Urothelium cell line (cell line): ENCODE measurements around the gene IL15RA.
A peak's percentile ranks its signal among the peaks of the same experiment; 100 is the strongest.
"Not testable (repeated sequence)": the region's sequence is repeated elsewhere in the genome, so short reads cannot be mapped to it uniquely, and the experiment has no call there.

Source experiments
- DNase-seq: peaks from one replicate; pipeline ENCODE4 v3.0.0; 2011; ENCODE audit warnings: low spot score, mixed read lengths
- FAIRE-seq: peaks from 2 replicates; lab custom pipeline; 2011; peaks lifted over from hg19 to GRCh38; lab: Jason Lieb, UNC

IL15RA gene

DNA sequence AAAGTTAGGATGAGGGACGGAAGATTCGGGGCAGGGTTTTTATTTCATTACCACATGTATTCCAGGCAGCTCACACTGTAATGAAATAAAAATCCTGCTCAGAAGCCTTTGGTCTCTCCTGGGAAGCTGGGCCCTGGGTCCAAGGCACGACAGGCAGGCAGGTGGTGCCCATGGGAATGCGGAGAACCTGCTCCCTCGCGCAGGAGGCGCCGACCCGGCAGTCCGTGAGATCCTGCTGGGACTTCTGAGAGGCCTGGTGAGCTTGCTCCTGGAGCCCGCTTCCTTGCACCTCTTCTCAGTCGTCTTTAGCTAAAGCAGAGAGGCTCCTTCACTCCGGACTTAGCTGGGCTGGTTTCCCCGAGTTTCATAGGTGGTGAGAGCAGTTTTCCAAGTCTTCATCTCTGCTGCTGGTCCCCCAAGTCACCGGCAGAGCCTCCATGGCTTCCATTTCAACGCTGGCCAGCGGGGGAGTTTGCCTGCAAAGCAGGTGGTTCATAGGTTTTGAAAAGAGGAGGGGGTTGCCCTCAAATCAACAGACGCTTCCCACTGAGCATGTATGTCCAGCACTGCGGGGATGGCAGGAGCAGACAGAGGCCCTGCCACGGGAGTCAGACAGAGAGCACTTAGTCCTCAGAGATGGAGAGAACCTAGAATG lies 24.5 kb downstream of the IL15RA start:
- DNase-seq: no peak
- FAIRE-seq: no peak

DNA sequence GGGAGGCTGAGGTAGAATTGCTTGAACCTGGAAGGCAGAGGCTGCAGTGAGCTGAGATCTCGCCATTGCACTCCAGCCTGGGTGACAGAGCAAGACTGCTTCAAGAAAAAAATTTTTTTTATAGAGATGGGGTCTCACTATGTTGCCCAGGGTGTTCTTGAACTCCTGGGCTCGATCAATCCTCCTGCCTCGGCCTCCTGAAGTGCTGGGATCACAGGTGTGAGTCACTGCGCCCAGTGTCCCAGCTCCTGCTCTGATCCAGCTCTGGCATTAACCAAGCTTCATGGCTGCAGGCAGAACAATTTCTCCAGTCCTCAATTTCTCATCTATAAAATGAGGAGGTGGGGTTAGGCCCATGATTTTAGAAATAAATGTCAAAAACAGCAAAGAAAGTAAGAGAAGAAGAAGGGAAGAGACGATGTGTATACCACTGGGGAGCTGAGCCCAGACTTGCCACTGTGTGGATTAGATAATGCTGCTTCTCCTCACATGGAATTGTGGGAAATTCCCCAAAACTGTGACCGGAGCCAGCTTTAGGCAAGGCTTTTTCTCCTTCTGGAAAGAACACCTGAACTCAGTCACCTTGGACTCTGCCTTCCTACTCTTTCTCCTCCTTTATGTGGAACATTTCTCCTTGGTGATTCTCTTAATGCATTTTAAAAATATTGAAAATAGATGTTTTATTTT lies 25.5 kb downstream of the IL15RA start:
- no peak for FAIRE-seq
- DNase-seq: no peak

DNA sequence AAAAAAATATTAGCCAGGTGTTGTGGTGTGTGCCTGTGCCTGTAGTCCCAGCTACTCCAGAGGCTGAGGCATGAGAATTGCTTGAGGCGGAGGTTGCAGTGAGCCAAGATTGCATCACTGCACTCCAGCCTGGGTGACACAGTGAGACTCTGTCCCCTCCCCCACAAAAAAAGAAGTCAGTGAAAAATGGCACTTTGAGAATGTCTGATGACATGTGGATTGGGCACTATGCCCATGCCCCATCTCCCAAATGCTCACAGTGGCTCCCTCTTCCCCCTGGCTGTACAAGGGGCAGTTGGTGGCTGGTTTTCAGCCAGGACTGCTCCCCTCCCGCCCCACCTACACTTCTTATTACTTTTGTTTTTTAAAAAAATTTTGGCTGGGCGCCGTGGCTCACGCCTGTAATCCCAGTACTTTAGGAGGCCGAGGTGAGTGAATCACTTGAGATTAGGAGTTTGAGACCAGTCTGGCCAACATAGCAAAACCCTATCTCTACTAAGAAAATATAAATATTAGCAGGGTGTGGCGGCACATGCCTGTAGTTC lies 26.1 kb downstream of the IL15RA start:
- FAIRE-seq (no peak), DNase-seq (peak; percentile 46)

DNA sequence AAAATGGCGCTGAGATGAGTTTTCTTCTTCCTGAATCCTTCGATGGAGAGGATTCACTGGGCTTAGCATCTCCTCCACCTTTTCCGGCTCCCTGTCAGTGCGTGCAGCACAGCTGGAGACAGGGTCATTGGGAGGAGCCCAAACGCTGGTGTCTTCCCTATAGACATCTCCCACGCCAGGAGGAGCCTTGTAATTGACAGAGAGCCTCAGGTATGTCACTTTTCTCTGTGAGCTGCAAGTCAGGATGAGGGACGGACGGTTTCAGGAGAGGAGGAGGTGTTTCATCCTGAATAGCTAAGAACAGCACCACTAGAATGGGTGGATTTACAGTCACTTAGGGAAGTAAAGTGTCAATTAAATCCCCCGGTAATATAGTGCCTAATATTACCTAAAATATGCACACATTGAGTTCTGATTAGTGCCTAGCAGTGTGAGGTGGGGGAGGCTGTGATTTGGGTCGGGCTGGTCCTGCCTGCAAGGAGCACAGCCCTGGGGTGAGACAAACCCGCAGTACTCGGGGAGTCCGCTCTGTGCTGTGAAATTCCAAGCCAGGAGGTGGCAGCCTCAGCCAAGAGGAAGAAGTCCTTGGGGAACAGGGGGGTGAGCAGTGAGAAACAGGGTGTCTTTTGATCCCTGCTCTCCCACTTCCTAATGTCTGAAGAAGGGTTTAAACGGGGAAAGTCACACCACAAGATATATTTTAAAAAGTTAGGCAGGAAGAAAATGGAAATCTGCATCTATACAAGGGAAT lies 28.2 kb downstream of the IL15RA start:
- DNase-seq: no peak
- FAIRE-seq: no peak

DNA sequence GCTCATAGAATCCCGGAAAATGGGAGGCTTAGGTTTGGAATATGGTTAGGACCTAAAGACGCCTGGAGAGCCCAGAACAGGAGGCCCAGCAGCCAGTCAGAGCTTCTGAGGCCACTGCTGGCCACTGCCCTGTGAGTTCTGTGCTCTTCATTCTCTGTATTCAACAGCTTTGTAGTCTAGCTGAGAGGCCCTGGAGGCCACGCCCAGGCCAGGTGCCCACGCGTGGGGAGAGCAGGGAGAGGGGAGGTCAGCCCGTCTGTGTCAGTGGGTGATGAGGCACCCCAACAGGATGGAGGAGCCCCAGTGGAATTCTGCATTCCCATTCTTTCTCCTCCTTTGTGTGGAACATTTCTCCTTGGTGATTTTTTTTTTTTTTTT lies 29.1 kb downstream of the IL15RA start:
- DNase-seq (no peak), FAIRE-seq (no peak)

DNA sequence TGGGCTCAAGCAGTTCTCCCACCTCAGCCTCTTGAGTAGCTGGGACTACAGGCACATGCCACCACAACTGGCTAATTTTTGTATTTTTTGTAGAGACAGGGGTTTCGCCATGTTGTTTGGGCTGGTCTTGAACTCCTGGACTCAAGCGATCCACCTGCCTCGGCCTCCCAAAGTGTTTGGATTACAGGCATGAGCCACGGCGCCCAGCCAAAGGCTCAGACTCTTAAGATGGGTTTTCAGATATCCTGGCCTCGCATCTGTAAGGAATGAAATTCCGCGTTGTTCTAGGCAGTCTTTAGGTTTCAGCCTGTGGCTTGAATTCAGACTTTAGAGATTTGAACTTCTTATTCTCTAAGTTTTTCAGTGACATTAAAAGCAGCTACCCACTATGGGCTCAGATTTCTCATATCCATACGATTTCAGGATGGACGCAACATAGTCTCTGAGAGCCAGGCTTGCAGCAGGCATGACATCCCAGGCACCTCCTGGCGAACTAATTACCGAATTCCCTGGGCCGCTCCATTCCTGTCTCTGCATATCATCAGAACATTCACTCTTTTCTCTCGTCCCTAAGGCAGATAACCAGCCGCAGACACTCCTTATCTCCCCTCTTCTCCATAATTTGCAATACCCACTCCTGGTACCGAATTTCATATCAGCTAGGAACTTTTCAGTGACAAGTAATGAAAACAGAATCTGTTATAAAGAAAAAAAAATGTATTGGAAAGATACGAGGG lies 29.7 kb downstream of the IL15RA start:
- no peak for FAIRE-seq
- no peak for DNase-seq

DNA sequence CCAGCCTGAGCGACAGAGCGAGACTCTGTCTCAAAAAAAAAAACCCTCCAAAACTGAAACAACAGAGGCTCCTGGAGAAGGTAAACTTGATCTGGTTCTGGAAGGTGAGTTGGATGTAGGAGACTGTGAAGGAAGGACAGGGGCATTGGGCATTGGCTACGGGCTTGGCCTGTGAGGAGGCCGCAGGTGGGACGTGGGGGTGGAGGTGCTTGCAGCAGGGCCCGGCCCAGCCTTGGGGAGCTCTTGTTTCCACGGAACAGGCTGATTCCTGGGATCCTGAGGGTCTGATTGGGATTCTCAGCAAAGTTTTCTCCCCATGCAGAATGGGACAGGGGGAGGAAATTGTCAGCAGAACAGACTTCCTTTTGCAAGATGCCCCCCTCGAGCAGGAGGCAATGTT lies 30.6 kb downstream of the IL15RA start:
- FAIRE-seq (no peak), DNase-seq (no peak)

DNA sequence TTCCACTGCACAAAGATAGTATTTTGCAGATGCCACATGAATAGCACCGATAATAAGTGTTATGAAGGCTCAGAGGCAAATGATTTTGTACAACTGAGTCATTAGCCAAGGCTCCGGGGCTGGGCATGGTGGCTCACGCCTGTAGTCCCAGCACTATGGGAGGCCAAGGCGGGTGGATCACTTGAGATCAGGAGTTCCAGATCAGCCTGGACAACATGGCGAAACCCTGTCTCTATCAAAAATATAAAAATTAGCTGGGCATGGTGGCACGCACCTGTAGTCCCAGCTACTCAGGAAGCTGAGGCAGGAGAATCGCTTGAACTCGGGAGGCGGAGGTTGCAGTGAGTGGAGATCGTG lies 30.9 kb downstream of the IL15RA start:
- not testable (repeated sequence) for FAIRE-seq, DNase-seq

DNA sequence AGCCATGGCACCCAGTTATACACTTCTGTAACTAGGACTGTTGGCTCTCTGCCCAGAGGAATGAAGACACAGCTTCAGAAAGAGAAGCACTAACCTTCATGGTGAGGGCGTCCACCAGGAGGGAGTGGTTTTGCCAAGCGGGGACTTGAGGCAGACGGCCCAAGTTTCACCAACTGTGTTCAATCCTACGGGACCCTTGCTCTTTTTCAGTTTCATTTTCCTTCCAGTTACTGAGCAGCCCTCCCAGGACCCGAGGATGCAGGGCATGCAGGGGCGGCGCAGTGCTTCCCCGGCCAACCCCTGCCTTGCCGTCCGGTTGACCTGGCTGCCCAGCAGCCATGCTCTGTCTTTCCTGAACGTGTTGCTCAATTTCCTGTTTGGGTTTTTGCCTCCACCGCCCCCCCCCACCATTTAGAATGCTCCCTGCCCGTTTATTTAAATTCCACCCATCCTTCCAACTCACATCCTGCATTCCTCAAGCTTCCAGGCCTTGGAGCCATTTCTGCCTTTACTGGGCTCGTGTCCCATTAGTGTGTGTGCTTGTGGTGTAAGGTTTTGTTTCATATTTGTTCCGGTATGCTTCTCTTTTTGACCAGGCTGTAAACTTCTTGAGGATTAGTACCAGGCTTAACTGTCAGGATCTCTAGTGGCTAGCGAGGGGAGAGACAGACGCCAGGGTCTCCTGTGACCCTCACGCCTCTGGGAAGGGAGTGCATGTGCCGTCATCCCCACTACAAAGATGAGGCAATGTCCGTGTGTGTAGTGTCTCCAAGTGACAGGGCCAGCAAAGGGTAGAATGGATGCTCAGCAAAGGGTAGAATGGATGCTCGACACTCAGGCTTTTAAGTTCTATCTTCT lies 31.6 kb downstream of the IL15RA start:
- DNase-seq (peak; percentile 45), FAIRE-seq (no peak)

DNA sequence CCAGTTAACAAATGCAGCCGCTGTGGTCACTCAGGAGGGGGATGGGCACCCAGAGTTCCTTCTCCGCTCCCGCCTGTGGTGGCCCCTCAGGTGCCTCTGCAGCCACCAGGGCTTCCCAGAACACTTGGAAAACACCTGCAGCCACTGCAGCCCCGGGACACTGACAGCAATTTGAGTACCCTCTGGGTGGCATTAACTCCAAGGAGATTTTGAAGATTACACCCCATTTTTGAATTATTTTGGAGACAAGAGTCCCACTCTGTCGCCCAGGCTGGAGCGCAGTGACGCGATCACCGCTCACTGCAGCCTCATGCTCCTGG lies 32.2 kb downstream of the IL15RA start:
- DNase-seq (no peak), FAIRE-seq (no peak)

DNA sequence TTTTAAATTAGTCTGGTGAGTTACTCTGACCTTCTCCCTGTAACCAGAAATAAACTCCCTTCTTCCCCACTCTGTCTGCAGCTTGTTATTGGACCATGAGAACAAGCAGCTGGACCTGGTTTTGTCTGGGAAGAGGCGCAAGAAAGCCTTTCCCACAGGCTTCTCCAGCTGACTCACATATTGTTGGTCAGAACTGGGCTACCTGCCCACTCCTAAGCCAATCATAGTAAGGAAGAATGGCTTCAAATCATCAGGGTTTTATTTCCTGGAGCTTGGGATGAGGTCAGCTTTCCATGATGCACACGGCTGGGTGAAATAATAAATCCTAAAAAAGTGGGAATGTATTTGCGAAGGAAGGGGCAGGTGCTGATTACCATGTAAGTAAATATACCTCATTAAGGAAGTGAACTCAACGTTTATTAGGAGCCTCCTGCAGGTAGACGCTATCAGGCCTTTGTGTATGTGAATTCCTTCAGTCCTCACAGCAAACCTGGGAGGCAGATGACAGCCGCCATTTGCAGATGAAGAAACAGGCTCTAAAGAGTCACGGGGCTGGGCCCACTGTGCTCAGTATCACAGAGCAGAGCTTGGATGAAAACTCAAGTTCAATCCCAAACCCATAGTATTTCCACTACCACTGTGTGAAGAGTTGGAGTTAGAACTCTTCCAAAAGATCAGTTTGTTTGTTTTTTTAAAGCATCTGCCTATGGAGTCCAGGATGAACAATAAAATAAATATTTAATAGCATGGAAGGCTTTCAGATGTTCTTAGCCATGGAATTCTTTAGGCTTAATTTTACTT lies 32.8 kb downstream of the IL15RA start:
- DNase-seq (peak; percentile 83), FAIRE-seq (no peak)

DNA sequence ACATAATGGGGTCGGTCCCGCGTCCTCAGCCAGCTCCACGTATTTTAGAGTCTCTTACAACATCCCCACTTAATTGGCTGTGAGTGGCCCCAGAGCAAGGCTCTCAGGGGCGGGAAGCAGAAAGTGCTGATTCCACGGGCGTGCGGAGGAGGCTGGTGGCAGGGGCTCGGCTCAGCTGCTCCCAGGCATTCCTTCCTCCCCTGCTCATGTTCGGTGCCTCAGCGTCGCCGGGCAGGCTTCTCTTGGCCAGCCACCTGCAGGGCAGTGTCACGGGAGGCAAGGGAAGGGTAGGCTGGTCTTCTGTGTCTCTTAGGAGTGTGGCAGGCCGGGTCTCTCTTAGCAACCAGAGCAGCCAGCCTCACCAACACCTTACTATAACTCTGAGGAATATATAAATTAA lies 33.8 kb downstream of the IL15RA start:
- FAIRE-seq (no peak), DNase-seq (no peak)

DNA sequence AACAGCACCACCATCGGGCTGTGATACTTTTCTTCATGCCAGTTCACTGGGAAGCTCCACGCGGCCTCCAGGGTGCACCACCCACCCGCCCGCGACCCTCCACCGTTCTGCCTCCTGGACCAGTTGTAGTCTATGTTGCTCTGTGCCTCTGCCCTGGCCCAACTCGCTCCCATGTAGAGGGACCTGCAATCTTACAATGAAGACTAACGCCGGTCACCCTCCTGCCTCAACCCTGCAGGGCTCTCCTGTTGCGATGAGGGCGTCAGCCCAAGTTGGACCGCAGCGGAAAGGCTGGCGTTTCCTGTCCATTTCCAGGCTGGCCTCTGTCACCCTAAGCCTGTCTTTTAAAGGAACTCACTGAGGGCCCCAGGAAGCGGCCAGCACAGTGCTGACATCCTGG lies 34.9 kb downstream of the IL15RA start:
- DNase-seq (no peak), FAIRE-seq (no peak)

DNA sequence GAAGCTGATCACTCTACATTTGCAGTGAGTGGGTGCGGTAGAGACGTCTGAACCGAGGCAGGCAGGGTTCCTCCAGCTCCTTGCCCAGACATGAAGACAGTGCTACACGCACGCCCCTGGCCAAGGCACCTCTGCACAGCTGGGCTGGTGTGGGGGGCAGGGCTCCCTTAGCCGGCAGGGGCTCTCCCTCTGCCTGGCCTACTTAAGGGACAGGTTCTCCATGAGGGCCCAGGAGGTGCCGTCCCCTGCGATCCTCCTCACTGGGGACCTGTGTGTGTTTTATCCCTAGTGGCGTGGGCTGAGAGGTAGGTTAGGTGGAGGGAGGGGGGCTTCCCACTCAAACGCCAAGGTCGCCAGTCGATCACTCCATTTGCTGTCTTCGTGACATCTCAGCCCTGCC lies 35.3 kb downstream of the IL15RA start:
- FAIRE-seq: no peak
- no peak for DNase-seq

DNA sequence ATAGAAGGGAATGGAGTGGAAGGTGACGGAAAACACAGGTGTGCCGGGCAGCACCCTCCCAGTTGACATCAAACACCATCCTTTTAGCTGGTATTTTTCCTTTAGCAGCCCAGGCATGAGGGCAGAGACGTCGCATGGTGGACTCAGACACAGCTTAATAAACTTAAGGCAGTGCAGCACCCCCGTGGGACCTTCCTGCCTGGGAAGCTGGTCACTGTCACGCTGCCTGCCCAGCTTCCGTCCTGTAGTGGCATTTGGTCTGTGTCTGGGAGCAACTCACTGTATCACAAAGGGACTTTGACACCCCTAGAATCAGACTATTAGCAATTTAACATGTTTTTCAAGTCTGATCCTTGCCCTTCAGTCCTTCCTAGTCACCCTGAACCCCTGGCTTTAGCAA lies 35.8 kb downstream of the IL15RA start:
- no peak for DNase-seq
- no peak for FAIRE-seq

DNA sequence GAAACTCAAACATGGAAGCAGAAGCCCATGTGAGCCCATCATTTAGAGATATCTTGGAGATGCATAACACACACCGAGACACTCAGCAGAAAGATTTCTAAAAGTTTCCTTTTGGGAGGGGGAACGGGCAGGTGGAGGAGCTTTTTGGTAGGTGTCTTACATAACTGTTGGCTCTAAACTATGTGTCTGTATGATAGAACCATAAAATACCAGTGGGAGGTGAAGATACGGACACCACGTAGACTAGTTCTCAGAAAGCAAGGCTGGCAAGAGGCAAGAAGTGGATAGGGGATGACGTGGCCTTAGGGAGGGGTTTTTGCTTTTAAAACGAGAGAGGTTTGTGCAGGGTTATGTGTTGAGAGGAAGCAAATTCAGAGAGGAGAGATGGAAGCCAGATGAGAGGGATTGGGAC lies 36.5 kb downstream of the IL15RA start:
- no peak for FAIRE-seq

DNA sequence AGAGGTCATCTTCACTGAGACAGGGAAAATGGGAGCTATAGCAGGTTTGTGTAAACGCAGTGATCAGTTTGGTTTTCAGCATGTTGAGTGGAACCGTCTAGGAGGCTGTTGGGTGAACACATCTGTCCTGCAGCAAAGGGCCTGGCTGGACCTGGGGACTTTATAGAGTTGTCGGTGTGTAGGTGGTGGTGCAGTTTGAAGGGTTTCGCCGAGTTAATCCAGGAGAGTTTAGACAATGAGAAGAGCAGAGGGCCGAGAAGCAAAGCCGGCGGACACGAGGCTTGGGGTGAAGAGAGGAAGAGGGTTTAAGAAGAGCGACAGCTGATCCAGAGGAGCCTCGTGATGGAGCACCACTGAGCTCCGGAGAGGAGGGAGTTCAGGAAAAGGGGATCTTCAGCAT lies 39.1 kb downstream of the IL15RA start:
- DNase-seq: no peak
- FAIRE-seq: no peak

More for the DNA sequence above, 36.5 kb downstream of the IL15RA start:
- DNase-seq: no peak

DNA sequence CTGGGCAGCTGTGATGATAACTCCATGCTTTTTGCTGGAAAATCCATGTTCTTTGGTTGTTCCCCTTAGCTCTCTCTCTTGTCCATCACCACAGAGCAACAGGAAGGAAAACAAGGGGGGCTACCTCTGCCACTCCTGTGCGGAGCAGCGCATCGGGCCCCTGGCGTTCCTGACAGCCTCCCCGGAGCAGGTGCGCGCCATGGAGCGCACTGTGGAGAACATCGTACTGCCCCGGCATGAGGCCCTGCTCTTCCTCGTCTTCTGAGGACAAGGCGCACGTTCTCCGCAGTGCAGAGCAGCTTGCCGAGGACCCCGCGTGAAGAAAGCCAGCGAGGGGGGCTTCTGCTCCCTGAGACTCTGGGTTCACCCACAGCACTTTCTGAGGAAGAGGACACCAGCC lies 40.3 kb downstream of the IL15RA start:
- no peak for DNase-seq
- FAIRE-seq: no peak

DNA sequence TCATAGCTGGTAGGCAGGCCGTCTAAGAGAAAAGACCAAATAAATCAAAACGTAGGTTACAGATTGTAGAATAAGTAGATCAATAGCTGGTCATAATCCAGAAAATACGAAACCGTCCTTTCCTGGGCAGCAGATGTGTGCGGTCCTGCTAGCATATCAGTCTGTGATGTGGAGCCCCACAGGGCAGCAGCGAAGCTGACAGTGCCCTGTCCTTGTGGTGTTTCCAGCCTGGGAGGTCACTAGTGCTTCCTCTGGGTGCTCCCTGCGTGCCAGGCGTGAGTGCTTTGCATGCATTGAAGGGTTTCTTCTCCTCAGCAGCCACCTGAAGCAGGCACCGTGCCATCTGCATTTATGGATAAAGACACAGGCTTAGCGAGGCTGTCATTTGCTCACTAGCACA lies 41.7 kb downstream of the IL15RA start:
- FAIRE-seq: no peak

More for the DNA sequence above, 41.7 kb downstream of the IL15RA start:
- no peak for DNase-seq
